Vagina (tissue), 2 donors: ENCODE results near the gene FGG. TPM values are rescaled to one million over a fixed set of nuclear protein-coding genes. Genes with fewer than 3 reads are reported as not detected.

Source experiments
- DNase-seq, 2 donors: peaks; one replicate each; pipeline ENCODE4 v3.0.0-alpha.2; 2017; ENCODE audit errors: extremely low spot score in 2 of 2
- H3K27ac ChIP-seq: fragments of 200-600 bp; sonication (generic); one replicate; pipeline ENCODE4 v1.5.1; 2019
- H3K27me3 ChIP-seq: fragments of 200-600 bp; sonication (generic); one replicate; pipeline ENCODE4 v1.5.1; 2019
- H3K36me3 ChIP-seq, 2 donors: fragments of 200-600 bp; sonication (generic); one replicate each; pipeline ENCODE4 v1.5.1; 2017 to 2019
- H3K4me1 ChIP-seq: fragments of 200-600 bp; sonication (generic); one replicate; pipeline ENCODE4 v1.5.1; 2019
- H3K4me3 ChIP-seq, 2 donors: fragments of 200-600 bp; sonication (generic); 1 replicate in 1 of 2; 2 replicates in 1 of 2; pipeline ENCODE4 v1.5.1; 2016 to 2019
- H3K9me3 ChIP-seq: fragments of 200-600 bp; sonication (generic); one replicate; pipeline ENCODE4 v1.5.1; 2019
- POLR2A ChIP-seq, 2 donors: fragments of 450-650 bp; IDR thresholded peaks; one replicate each; pipeline ENCODE4 v1.6.1; 2017; ENCODE audit warnings: antibody characterized with exemption in 2 of 2, mild to moderate bottlenecking in 2 of 2, moderate library complexity in 2 of 2
- POLR2AphosphoS5 ChIP-seq, 2 donors: sonication (generic); formaldehyde crosslinking; IDR thresholded peaks; one replicate each; pipeline ENCODE4 v1.9.0; 2017; ENCODE audit warnings: antibody characterized with exemption in 2 of 2, mild to moderate bottlenecking in 2 of 2, low read depth in 1 of 2; ENCODE audit not compliant: insufficient read depth in 1 of 2
- intact Hi-C: fragments of 100-400 bp; cut with DNase I; formaldehyde crosslinking; loops from one replicate; pipeline ENCODE4 v1.15.1; 2023
- total RNA-seq: library from RNA; depleted of rRNA; stranded (reverse); fragments of >200 nt; gene quantifications from one replicate; pipeline ENCODE4 v1.2.3, GENCODE V29; 2016
- TF ChIP-seq, protein P1 (sequence below), 3 experiments: fragments of 450-650 bp in 2 of 3; fragments of 200-600 bp in 1 of 3; sonication (generic) in 1 of 3; IDR thresholded peaks; one replicate each; pipeline ENCODE4 v1.5.1; 2017 to 2019; ENCODE audit warnings: antibody characterized with exemption in 3 of 3, mild to moderate bottlenecking in 2 of 3, moderate library complexity in 2 of 3

Gene FGG
- total RNA-seq, 1 donor from 2014 or later: not detected

DNA sequence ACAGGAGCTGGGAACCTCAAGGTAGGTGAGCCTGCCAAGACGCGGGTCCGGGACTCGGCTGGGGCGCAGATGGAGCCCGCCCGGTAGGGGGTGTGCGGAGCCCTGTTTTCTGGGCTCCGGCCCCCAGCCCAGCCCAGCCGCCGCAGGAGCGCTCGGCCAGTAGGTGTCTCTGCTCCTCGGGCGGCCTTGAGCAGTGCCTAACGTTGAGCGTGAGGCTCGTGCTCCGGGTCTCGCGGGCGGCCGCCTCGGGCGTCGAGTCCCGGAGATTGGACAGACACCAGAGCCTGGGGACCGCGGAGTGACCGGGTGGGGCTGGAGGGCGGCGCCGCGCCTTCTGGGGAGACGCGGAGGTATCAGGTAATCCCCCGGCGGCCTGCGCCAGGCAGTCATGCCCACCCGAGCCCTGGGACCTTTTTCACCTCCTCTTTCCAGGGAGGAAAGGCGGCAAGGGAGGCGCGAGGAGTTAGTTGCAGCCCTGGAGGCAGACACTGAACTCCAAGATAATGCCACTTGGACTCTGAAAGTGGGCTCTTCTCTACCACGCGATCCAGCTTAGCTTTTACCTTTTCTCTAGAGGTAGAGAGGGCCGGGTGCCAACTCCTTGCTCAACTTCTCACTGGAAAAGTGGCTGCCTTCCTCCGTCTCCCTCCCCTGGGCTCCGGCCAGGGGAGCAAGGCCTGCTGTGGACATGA is 14.5 kb upstream of the FGG start:
- DNase-seq: no peak
- intact Hi-C loops: no loop called here
- TF ChIP-seq POLR2AphosphoS5 (IDR thresholded peaks at IDR 0.05; ENCODE audit: insufficient read depth in 1 of 2, low read depth in 1 of 2): no peak
- TF ChIP-seq, protein P1, sequence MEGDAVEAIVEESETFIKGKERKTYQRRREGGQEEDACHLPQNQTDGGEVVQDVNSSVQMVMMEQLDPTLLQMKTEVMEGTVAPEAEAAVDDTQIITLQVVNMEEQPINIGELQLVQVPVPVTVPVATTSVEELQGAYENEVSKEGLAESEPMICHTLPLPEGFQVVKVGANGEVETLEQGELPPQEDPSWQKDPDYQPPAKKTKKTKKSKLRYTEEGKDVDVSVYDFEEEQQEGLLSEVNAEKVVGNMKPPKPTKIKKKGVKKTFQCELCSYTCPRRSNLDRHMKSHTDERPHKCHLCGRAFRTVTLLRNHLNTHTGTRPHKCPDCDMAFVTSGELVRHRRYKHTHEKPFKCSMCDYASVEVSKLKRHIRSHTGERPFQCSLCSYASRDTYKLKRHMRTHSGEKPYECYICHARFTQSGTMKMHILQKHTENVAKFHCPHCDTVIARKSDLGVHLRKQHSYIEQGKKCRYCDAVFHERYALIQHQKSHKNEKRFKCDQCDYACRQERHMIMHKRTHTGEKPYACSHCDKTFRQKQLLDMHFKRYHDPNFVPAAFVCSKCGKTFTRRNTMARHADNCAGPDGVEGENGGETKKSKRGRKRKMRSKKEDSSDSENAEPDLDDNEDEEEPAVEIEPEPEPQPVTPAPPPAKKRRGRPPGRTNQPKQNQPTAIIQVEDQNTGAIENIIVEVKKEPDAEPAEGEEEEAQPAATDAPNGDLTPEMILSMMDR (IDR thresholded peaks at IDR 0.05): peak in 1 of 3 experiments; percentile 18
- no peaks in the 10 kb centered on the region for H3K36me3 ChIP-seq
- H3K9me3 ChIP-seq: no peaks in the 10 kb centered on the region
- no peaks in the 10 kb centered on the region for H3K27me3 ChIP-seq
- H3K27ac ChIP-seq: peak overlapping the region; percentile 19
- peak overlapping the region; percentile 31 to 39 for H3K4me3 ChIP-seq
- peaks cover 17% of the 10 kb centered on the region for H3K4me1 ChIP-seq

DNA sequence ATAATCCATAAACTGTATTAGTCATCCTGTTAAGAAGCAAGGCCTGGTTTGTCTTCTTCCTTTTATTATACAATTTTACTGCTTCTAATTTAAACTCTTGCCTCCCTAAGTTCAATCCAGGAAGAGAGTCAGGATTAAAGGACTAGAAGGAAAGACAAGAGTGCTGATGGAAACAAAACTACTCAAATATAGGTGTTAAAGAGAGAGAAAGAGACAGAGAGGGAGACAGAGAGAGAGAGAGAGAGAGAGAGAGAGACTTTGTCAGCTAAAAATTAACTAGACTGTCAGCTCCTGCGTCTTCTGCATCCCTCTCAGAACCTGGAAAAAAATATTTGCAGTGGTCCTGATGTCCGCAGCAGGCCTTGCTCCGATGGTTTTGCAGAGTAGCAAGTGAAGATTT is 13.5 kb upstream of the FGG start:
- no peak for DNase-seq
- intact Hi-C loops: no loop called here
- H3K27ac ChIP-seq: no peak overlapping the region

DNA sequence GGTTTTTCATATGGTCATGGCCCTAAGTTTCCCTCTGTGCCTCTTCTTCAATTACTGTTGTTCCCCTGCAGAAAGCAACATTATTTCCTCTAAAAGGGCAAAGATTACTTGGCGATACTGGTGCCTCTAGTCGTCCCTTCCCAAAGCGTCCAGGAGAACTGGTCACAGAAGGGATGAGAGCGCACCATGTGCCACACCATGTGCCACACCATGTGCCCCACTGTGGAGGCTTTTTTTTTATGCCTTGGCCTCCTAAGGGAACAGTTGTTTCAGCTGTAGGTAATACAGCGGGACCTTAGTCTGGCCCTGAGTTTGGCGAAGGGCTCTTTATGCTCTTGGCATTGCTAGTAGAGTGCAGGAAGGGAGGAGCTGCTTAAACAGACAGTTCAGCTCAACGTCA is 11.5 kb upstream of the FGG start:
- Histone ChIP-seq H3K36me3 (no peaks in the 10 kb centered on the region), H3K27ac (no peak overlapping the region), H3K4me3 (no peak overlapping the region), H3K27me3 (no peaks in the 10 kb centered on the region), H3K4me1 (peaks cover 17% of the 10 kb centered on the region), H3K9me3 (no peaks in the 10 kb centered on the region)
- no peak for DNase-seq
- intact Hi-C loops: no loop called here
- TF ChIP-seq POLR2A (IDR thresholded peaks at IDR 0.05) (no peak), POLR2AphosphoS5 (IDR thresholded peaks at IDR 0.05; ENCODE audit: insufficient read depth in 1 of 2, low read depth in 1 of 2) (no peak)
- TF ChIP-seq, protein P1 (IDR thresholded peaks at IDR 0.05): no peak

More for the DNA sequence above, 13.5 kb upstream of the FGG start:
- Histone ChIP-seq H3K27me3 (no peaks in the 10 kb centered on the region), H3K36me3 (no peaks in the 10 kb centered on the region), H3K4me1 (peaks cover 17% of the 10 kb centered on the region), H3K4me3 (no peak overlapping the region), H3K9me3 (no peaks in the 10 kb centered on the region)
- TF ChIP-seq POLR2A (IDR thresholded peaks at IDR 0.05) (no peak), POLR2AphosphoS5 (IDR thresholded peaks at IDR 0.05; ENCODE audit: insufficient read depth in 1 of 2, low read depth in 1 of 2) (no peak)
- TF ChIP-seq, protein P1 (IDR thresholded peaks at IDR 0.05): no peak

DNA sequence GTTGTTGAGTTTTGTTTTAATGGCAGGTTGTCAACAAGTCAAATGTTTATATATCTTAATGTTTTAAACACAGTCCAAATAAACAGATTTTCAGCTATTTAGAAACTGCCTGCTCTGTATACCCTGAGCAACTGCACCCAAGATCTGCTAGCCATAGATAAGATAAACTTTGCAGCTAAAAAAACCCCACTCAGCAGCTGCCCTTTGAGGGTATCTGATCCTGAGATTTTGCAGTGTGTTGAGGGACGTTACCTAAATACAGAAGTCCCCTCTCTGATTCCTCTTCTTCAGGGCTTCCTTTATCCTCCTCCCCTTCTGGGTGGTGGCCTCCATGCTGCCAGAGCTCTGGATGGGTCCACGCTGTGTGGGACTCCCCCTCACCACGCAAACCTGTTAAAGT is 11.0 kb upstream of the FGG start:
- Histone ChIP-seq H3K9me3 (no peaks in the 10 kb centered on the region), H3K4me3 (no peak overlapping the region), H3K4me1 (peaks cover 17% of the 10 kb centered on the region), H3K27me3 (no peaks in the 10 kb centered on the region), H3K36me3 (no peaks in the 10 kb centered on the region), H3K27ac (no peak overlapping the region)
- intact Hi-C loops: no loop called here
- TF ChIP-seq POLR2AphosphoS5 (IDR thresholded peaks at IDR 0.05; ENCODE audit: insufficient read depth in 1 of 2, low read depth in 1 of 2) (no peak), POLR2A (IDR thresholded peaks at IDR 0.05) (no peak)
- TF ChIP-seq, protein P1 (IDR thresholded peaks at IDR 0.05): no peak
- no peak for DNase-seq

DNA sequence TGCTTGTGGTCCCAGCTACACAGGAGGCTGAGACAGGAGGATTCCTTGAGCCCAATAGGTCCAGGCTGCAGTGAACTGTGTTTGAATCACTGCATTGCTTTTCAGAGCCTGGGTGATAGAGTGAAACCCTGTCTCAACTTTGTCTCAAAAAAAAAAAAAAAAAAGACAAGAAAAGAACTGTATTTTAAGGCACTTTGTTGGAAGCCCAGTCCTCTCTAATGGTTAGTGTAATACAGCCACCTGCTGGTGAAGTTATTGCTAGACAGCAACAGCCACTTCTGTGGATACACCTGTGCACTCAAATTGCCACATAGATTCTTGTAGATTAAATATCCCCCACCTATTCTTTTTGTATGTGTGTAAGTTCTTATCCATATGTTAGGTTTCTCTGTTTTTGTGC is 10.1 kb upstream of the FGG start:
- peaks cover 17% of the 10 kb centered on the region for H3K4me1 ChIP-seq
- no peak overlapping the region for H3K4me3 ChIP-seq
- TF ChIP-seq, protein P1 (IDR thresholded peaks at IDR 0.05): no peak
- no peak for TF ChIP-seq POLR2AphosphoS5 (IDR thresholded peaks at IDR 0.05; ENCODE audit: insufficient read depth in 1 of 2, low read depth in 1 of 2)
- no peaks in the 10 kb centered on the region for H3K9me3 ChIP-seq
- DNase-seq: no peak
- H3K27me3 ChIP-seq: no peaks in the 10 kb centered on the region
- no peaks in the 10 kb centered on the region for H3K36me3 ChIP-seq
- intact Hi-C loops: no loop called here
- no peak overlapping the region for H3K27ac ChIP-seq
